Endodermal cell (in vitro differentiated cells): Measurements from ENCODE around the gene MPDZ. TPM values are rescaled to one million over a fixed set of nuclear protein-coding genes. Genes with fewer than 3 reads are reported as not detected.
"Not testable (repeated sequence)": the region's sequence is repeated elsewhere in the genome, so short reads cannot be mapped to it uniquely, and the experiment has no call there.

ENCODE experiments used
- DNase-seq: peaks from one replicate; pipeline ENCODE4 v3.0.0-alpha.2; 2017
- H3K27ac ChIP-seq: 2 replicates; pipeline ENCODE4 v1.5.1; 2013; ENCODE audit warnings: mild to moderate bottlenecking, low read depth, low read length, moderate library complexity
- H3K27me3 ChIP-seq: 2 replicates; pipeline ENCODE4 v1.6.1; 2013; ENCODE audit warnings: mild to moderate bottlenecking, low read length, moderate library complexity; ENCODE audit not compliant: insufficient read depth, control insufficient read depth, poor library complexity, severe bottlenecking
- H3K36me3 ChIP-seq: 2 replicates; pipeline ENCODE4 v1.7.0; 2013; ENCODE audit warnings: mild to moderate bottlenecking, low read length, moderate library complexity; ENCODE audit not compliant: control insufficient read depth, insufficient read depth
- H3K4me1 ChIP-seq: one replicate; pipeline ENCODE4 v1.7.0; 2013; ENCODE audit warnings: low read length; ENCODE audit not compliant: control insufficient read depth, insufficient read depth
- H3K4me3 ChIP-seq: 2 replicates; pipeline ENCODE4 v1.5.1; 2013; ENCODE audit warnings: mild to moderate bottlenecking, low read length, moderate library complexity
- H3K9ac ChIP-seq: 2 replicates; pipeline ENCODE4 v1.6.1; 2013; ENCODE audit warnings: mild to moderate bottlenecking, low read length, moderate library complexity; ENCODE audit not compliant: poor library complexity, severe bottlenecking; ENCODE audit errors: extremely low read depth
- H3K9me3 ChIP-seq: 2 replicates; pipeline ENCODE4 v1.6.1; 2013; ENCODE audit warnings: mild to moderate bottlenecking, low read length, moderate library complexity; ENCODE audit not compliant: control insufficient read depth
- H3K27ac Mint-ChIP-seq: 2 replicates; pipeline ENCODE4 v1.8.0; 2020; ENCODE audit warnings: mixed read lengths
- H3K27me3 Mint-ChIP-seq: 2 replicates; pipeline ENCODE4 v1.8.0; 2021; ENCODE audit warnings: mild to moderate bottlenecking, mixed read lengths; ENCODE audit not compliant: insufficient read depth
- H3K36me3 Mint-ChIP-seq: 2 replicates; pipeline ENCODE4 v1.8.0; 2020; ENCODE audit warnings: low read depth, mixed read lengths
- H3K4me1 Mint-ChIP-seq: 2 replicates; pipeline ENCODE4 v1.8.0; 2020; ENCODE audit warnings: mixed read lengths
- H3K4me3 Mint-ChIP-seq: 2 replicates; pipeline ENCODE4 v1.8.0; 2020; ENCODE audit warnings: mild to moderate bottlenecking, moderate library complexity, mixed read lengths
- H3K9me3 Mint-ChIP-seq: 2 replicates; pipeline ENCODE4 v1.8.0; 2020; ENCODE audit warnings: mild to moderate bottlenecking, mixed read lengths
- WGBS, 2 experiments: methylation state at CpG; one replicate each; pipeline versions ENCODE4 v1.1.5 to v1.1.7; 2013; ENCODE audit warnings: missing lambda C conversion rate in 2 of 2, mixed read lengths in 1 of 2; ENCODE audit not compliant: insufficient coverage in 1 of 2, insufficient read length in 1 of 2; 5-methylcytosine and 5-hydroxymethylcytosine counted together
- total RNA-seq, 2 donors: library from RNA; stranded (reverse); fragmentation: NEBNext Ultra II Directional in 1 of 2; extraction: Animal tissue kit (Norgen Biotek cat#: 25700) in 1 of 2; gene quantifications; 2 replicates in 1 of 2; 3 replicates in 1 of 2; pipeline ENCODE4 v1.2.1, GENCODE V29; 2021
- TF ChIP-seq, protein P1 (sequence below): fragments of 200-600 bp; sonication (generic); conservative IDR thresholded peaks from 2 replicates; pipeline ENCODE4 v1.5.0; 2021; ENCODE audit warnings: antibody characterized with exemption, mild to moderate bottlenecking

MPDZ gene
- total RNA-seq, 2 donors from 2014 or later = 38.0 to 44.0 TPM

DNA sequence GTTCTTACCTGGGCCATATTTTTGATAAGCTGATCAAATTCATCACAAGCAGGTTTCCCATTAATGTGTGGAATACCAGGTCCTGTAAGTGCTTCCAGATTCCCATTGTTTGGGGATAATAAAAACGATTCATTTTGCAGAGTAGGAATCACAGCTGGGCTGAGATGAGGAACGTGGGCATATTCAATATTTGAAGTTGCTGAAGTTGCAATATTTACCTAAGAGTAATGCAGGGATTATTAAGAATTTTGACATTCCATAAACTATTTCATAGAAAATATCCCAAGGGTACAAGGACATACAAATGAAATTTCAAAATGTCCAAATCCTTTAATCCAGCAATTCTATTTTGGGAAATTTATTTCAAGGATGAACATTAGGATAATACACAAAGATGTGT is 55.1 kb downstream of the MPDZ start:
- 86 to 91% methylated on average over 1 to 2 of the region's 2 CpGs for WGBS, 2 experiments
- Histone ChIP-seq H3K4me3 (no peak overlapping the region), H3K27ac (no peak overlapping the region), H3K9me3 (no peaks in the 10 kb centered on the region), H3K9ac (no peak overlapping the region), H3K36me3 (peaks cover 8% of the 10 kb centered on the region), H3K27me3 (no peaks in the 10 kb centered on the region), H3K4me1 (no peaks in the 10 kb centered on the region)
- Mint-ChIP-seq H3K27me3 (no peaks in the 10 kb centered on the region), H3K9me3 (no peaks in the 10 kb centered on the region), H3K27ac (no peak overlapping the region), H3K4me3 (no peak overlapping the region), H3K36me3 (peaks cover 21% of the 10 kb centered on the region), H3K4me1 (no peaks in the 10 kb centered on the region)
- TF ChIP-seq, protein P1, sequence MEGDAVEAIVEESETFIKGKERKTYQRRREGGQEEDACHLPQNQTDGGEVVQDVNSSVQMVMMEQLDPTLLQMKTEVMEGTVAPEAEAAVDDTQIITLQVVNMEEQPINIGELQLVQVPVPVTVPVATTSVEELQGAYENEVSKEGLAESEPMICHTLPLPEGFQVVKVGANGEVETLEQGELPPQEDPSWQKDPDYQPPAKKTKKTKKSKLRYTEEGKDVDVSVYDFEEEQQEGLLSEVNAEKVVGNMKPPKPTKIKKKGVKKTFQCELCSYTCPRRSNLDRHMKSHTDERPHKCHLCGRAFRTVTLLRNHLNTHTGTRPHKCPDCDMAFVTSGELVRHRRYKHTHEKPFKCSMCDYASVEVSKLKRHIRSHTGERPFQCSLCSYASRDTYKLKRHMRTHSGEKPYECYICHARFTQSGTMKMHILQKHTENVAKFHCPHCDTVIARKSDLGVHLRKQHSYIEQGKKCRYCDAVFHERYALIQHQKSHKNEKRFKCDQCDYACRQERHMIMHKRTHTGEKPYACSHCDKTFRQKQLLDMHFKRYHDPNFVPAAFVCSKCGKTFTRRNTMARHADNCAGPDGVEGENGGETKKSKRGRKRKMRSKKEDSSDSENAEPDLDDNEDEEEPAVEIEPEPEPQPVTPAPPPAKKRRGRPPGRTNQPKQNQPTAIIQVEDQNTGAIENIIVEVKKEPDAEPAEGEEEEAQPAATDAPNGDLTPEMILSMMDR = no peak
- DNase-seq = no peak

DNA sequence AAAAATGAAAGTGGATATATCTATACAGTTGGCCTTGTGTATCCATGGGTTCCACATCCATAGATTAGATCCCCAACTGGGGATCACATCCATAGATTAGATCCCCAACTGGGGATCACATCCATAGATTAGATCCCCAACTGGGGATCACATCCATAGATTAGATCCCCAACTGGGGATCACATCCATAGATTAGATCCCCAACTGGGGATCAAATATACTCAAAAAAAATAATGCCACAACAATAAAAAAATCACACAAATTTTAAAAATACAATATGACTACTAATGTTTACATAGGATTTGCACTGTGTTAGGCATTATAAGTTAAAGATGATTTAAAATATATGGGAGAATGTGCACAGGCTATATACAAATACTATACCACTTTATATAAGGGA is 56.8 kb downstream of the MPDZ start:
- not testable (repeated sequence) for H3K9me3 Mint-ChIP-seq, DNase-seq, H3K27me3 ChIP-seq, H3K4me3 Mint-ChIP-seq, H3K27ac Mint-ChIP-seq, H3K27me3 Mint-ChIP-seq, H3K27ac ChIP-seq, H3K4me1 ChIP-seq, H3K9ac ChIP-seq, H3K9me3 ChIP-seq, H3K4me3 ChIP-seq, H3K4me1 Mint-ChIP-seq
- H3K36me3 Mint-ChIP-seq = peaks cover 27% of the 10 kb centered on the region
- peaks cover 18% of the 10 kb centered on the region for H3K36me3 ChIP-seq

GRCh38 chr9:13221741-13222140 is 57.8 kb downstream of the MPDZ start:
- DNase-seq = no peak
- H3K36me3 Mint-ChIP-seq = peaks cover 27% of the 10 kb centered on the region
- H3K27me3 Mint-ChIP-seq = no peaks in the 10 kb centered on the region
- Histone ChIP-seq H3K4me3 (no peak overlapping the region), H3K36me3 (peaks cover 23% of the 10 kb centered on the region), H3K9me3 (no peaks in the 10 kb centered on the region), H3K9ac (no peak overlapping the region), H3K27ac (no peak overlapping the region), H3K27me3 (no peaks in the 10 kb centered on the region), H3K4me1 (no peaks in the 10 kb centered on the region)
- no peak overlapping the region for H3K4me3 Mint-ChIP-seq
- H3K9me3 Mint-ChIP-seq = no peaks in the 10 kb centered on the region
- no peak overlapping the region for H3K27ac Mint-ChIP-seq
- H3K4me1 Mint-ChIP-seq = no peaks in the 10 kb centered on the region
- TF ChIP-seq, protein P1 = no peak

DNA sequence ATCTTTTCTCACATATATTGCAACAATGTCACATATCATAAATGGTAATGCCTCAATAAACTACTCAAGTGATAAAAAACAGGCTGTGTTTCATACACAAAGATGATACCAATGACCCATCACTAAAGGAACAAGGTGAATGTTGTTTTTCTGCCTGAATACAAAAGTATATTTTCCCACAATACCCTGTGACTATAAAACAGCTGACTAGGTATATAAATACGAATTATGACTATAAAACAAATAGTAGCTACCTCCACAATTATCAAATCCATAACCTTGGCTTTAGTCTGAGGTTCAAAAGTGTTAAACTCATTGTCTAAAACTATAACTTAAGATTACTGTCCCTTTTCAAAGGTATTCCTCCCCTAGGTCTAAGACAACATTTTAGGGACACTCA is 58.7 kb downstream of the MPDZ start:
- WGBS, 2 experiments = 100% methylated on average over 1 of the region's 1 CpG; no CpG with 5 or more reads in 1 of the 2 experiments
- no peaks in the 10 kb centered on the region for H3K27me3 Mint-ChIP-seq
- H3K36me3 ChIP-seq = peaks cover 26% of the 10 kb centered on the region
- DNase-seq = no peak
- H3K9me3 ChIP-seq = no peaks in the 10 kb centered on the region
- no peak overlapping the region for H3K27ac Mint-ChIP-seq
- H3K4me1 ChIP-seq = no peaks in the 10 kb centered on the region
- TF ChIP-seq, protein P1 = no peak
- no peak overlapping the region for H3K9ac ChIP-seq
- H3K4me3 ChIP-seq = no peak overlapping the region
- peaks cover 27% of the 10 kb centered on the region for H3K36me3 Mint-ChIP-seq
- no peak overlapping the region for H3K4me3 Mint-ChIP-seq
- H3K27ac ChIP-seq = no peak overlapping the region
- no peaks in the 10 kb centered on the region for H3K4me1 Mint-ChIP-seq
- H3K27me3 ChIP-seq = no peaks in the 10 kb centered on the region
- H3K9me3 Mint-ChIP-seq = no peaks in the 10 kb centered on the region
